B cell (primary cell): ENCODE measurements around the gene DLK1. TPM values are rescaled to one million over a fixed set of nuclear protein-coding genes. Genes with fewer than 3 reads are reported as not detected.

ENCODE experiments used
- ATAC-seq: fragments of 200-7000 bp; cut with Tn5 transposase; one replicate; pipeline ENCODE4 v1.10.0; 2021; ENCODE audit warnings: low read depth, mild to moderate bottlenecking, moderate number of reproducible peaks, moderate library complexity
- CTCF ChIA-PET: fragments of 350-600 bp; sonication (Branson Sonifier 250); formaldehyde crosslinking; loops from one replicate; lab custom pipeline; 2021; ENCODE audit warnings: antibody characterized with exemption, inconsistent platforms; lab: Charles Lee
- POLR2A ChIA-PET: fragments of 350-600 bp; sonication (Branson Sonifier 250); formaldehyde crosslinking; loops from one replicate; lab custom pipeline; 2021; ENCODE audit warnings: antibody characterized with exemption; lab: Charles Lee
- DNase-seq: peaks from one replicate; pipeline ENCODE4 v3.0.0; 2013
- H2AFZ ChIP-seq: 2 replicates; pipeline ENCODE4 v1.6.1; 2012; ENCODE audit warnings: mild to moderate bottlenecking, low read depth, low read length; ENCODE audit not compliant: insufficient read depth, poor library complexity, severe bottlenecking
- H3K27ac ChIP-seq, 2 donors: 1 replicate in 1 of 2; 2 replicates in 1 of 2; pipeline ENCODE4 v1.5.1; 2012 to 2013; ENCODE audit warnings: low read length in 2 of 2, mild to moderate bottlenecking in 2 of 2, moderate library complexity in 1 of 2
- H3K27me3 ChIP-seq, 4 experiments: fragments of 200-600 bp in 1 of 4; sonication (generic) in 1 of 4; replicated peaks in 1 of 4; 1 replicate in 2 of 4; 2 replicates in 2 of 4; pipeline versions ENCODE4 v1.6.1 to v1.7.0; 2013 to 2016; ENCODE audit warnings: low read length in 3 of 4, mild to moderate bottlenecking in 2 of 4, mixed read lengths in 1 of 4, moderate library complexity in 1 of 4; ENCODE audit not compliant: insufficient read depth in 4 of 4, control insufficient read depth in 3 of 4; ENCODE audit errors: control extremely low read depth in 1 of 4
- H3K36me3 ChIP-seq, 2 experiments: replicated peaks in 1 of 2; 1 replicate in 1 of 2; 2 replicates in 1 of 2; pipeline versions ENCODE4 v1.6.1 to v1.7.1; 2013; ENCODE audit warnings: low read length in 1 of 2; ENCODE audit not compliant: insufficient read depth in 2 of 2, control insufficient read depth in 1 of 2; ENCODE audit errors: control extremely low read depth in 1 of 2, extremely low read depth in 1 of 2
- H3K4me1 ChIP-seq, 2 donors: fragments of 200-600 bp in 1 of 2; sonication (generic) in 1 of 2; 1 replicate in 1 of 2; 2 replicates in 1 of 2; pipeline versions ENCODE4 v1.5.1 to v1.6.1; 2013 to 2017; ENCODE audit warnings: low read length in 2 of 2; ENCODE audit not compliant: control insufficient read depth in 2 of 2, insufficient read depth in 2 of 2
- H3K4me2 ChIP-seq: replicated peaks from 2 replicates; pipeline ENCODE3; 2012; ENCODE audit warnings: mild to moderate bottlenecking, low read depth, low read length; ENCODE audit not compliant: poor library complexity, severe bottlenecking
- H3K4me3 ChIP-seq, 5 experiments: fragments of 200-600 bp in 1 of 5; sonication (generic) in 1 of 5; 1 replicate in 3 of 5; 2 replicates in 2 of 5; pipeline versions ENCODE4 v1.5.1 to v1.7.0; 2011 to 2016; ENCODE audit warnings: low read length in 4 of 5, mild to moderate bottlenecking in 4 of 5, low read depth in 2 of 5, control low read depth in 1 of 5, moderate library complexity in 1 of 5; ENCODE audit not compliant: insufficient read depth in 1 of 5; ENCODE audit errors: control extremely low read depth in 1 of 5, extremely low read depth in 1 of 5
- H3K79me2 ChIP-seq: fragments of 200-600 bp; sonication (generic); one replicate; pipeline ENCODE4 v1.6.0; 2016; ENCODE audit warnings: low read length; ENCODE audit not compliant: control insufficient read depth, insufficient read depth
- H3K9ac ChIP-seq: fragments of 200-600 bp; sonication (generic); 2 replicates; pipeline ENCODE4 v1.6.1; 2017; ENCODE audit warnings: mild to moderate bottlenecking, low read length, moderate library complexity
- H3K9me3 ChIP-seq, 3 donors: one replicate each; pipeline versions ENCODE4 v1.6.1 to v1.7.1; 2013; ENCODE audit warnings: low read length in 2 of 3; ENCODE audit not compliant: control insufficient read depth in 2 of 3, insufficient read depth in 1 of 3; ENCODE audit errors: control extremely low read depth in 1 of 3
- H4K20me1 ChIP-seq: 2 replicates; pipeline ENCODE4 v1.6.0; 2012; ENCODE audit warnings: mild to moderate bottlenecking, low read length; ENCODE audit not compliant: insufficient read depth, control insufficient read depth, poor library complexity, severe bottlenecking
- H3K27ac Mint-ChIP-seq: one replicate; pipeline ENCODE4 v1.8.0; 2021; ENCODE audit warnings: mixed read lengths
- H3K27me3 Mint-ChIP-seq: one replicate; pipeline ENCODE4 v1.8.0; 2021; ENCODE audit warnings: mixed read lengths
- H3K4me1 Mint-ChIP-seq: one replicate; pipeline ENCODE4 v1.8.0; 2021; ENCODE audit warnings: mixed read lengths
- H3K4me3 Mint-ChIP-seq: one replicate; pipeline ENCODE4 v1.8.0; 2021; ENCODE audit warnings: mixed read lengths
- H3K9me3 Mint-ChIP-seq: one replicate; pipeline ENCODE4 v1.8.0; 2022; ENCODE audit warnings: mixed read lengths; ENCODE audit not compliant: insufficient read depth
- EZH2 ChIP-seq: IDR thresholded peaks from 2 replicates; pipeline ENCODE4 v1.6.1; 2012; ENCODE audit warnings: borderline replicate concordance, low read depth, mild to moderate bottlenecking, moderate library complexity, low read length; ENCODE audit not compliant: insufficient read depth, poor library complexity, severe bottlenecking
- WGBS: methylation state at CpG from one replicate; pipeline ENCODE4 v1.1.5; 2013; ENCODE audit warnings: missing lambda C conversion rate; ENCODE audit not compliant: insufficient coverage; 5-methylcytosine and 5-hydroxymethylcytosine counted together
- intact Hi-C: fragments of 100-400 bp; cut with micrococcal nuclease; formaldehyde crosslinking; loops from one replicate; pipeline ENCODE4 v1.10.0; 2022
- polyA plus RNA-seq: library from polyadenylated mRNA; depleted of rRNA; stranded (reverse); fragments of >200 nt; gene quantifications from 2 replicates; pipeline ENCODE4 v1.2.3, GENCODE V29; 2012
- total RNA-seq, 2 donors: library from RNA; stranded (reverse); fragments of 120-200 nt in 1 of 2; gene quantifications; 1 replicate in 1 of 2; 2 replicates in 1 of 2; pipeline versions ENCODE4 v1.2.3 to v1.2.4, GENCODE V29; 2013 to 2022
- TF ChIP-seq, protein P1 (sequence below): fragments of 200-600 bp; IDR thresholded peaks from one replicate; pipeline ENCODE4 v1.8.0; 2022; ENCODE audit warnings: antibody characterized with exemption, mild to moderate bottlenecking

Gene DLK1
- total and polyA plus RNA-seq, 2 donors (not counting 1 experiment from before 2014, with no cell fraction given) = not detected

DNA sequence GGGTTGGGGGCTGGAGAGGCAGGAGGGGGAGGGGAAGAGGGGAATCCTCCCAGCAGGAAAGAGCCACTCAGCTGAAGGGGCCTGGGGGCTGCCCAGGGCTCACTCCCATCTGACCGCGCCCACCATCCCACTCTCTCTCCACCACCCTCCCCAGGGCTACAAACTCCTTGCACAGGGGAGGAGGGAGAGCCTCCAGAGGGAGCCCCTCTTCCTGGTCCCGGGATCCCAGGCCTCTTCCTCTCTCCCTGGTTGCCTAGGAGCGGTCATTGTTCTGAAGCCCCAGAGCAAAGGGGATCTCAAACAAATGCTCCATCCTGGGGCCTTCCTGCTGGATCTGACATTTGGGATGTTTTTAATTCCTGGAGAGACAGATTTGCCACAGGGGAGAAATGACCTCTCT lies 39.8 kb upstream of the DLK1 start:
- DNase-seq (no peak), ATAC-seq (no peak)
- Histone ChIP-seq H3K36me3 (no peaks in the 10 kb centered on the region), H3K27me3 (no peaks in the 10 kb centered on the region), H2AFZ (no peak overlapping the region), H3K27ac (no peak overlapping the region), H3K4me3 (no peak overlapping the region), H3K9ac (no peak overlapping the region), H4K20me1 (no peaks in the 10 kb centered on the region), H3K79me2 (no peaks in the 10 kb centered on the region), H3K4me1 (no peaks in the 10 kb centered on the region), H3K4me2 (no peak overlapping the region), H3K9me3 (peaks cover 0 to 6% (median 0%) of the 10 kb centered on the region in 3 donors)
- 94% methylated on average over 2 of the region's 4 CpGs for WGBS
- CTCF ChIA-PET = no interaction called here
- intact Hi-C loops = no loop called here
- H3K27ac Mint-ChIP-seq = no peak overlapping the region
- TF ChIP-seq EZH2 = no peak
- no peaks in the 10 kb centered on the region for H3K27me3 Mint-ChIP-seq
- no peaks in the 10 kb centered on the region for H3K9me3 Mint-ChIP-seq
- H3K4me3 Mint-ChIP-seq = no peak overlapping the region
- no peaks in the 10 kb centered on the region for H3K4me1 Mint-ChIP-seq
- POLR2A ChIA-PET = no interaction called here

DNA sequence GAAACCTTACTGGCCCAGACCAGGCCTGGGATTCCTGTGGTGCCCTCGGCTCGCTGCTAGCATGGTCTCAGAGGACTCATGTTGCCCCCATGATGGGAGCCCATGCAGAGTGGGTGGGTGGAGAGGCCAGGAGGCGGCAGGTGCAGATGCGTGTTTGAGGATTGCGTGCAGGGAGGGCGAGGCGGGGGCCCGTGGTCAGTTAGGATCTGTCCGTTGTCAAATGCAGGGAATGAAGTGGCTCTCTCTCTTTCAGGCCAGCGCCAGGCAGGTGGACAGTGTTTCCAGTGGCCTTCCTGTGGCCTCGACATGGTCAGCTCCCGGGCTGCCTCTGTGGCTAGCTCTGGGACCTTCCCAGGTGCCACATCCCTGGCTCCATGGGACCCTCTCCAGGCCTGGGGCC lies 39.3 kb upstream of the DLK1 start:
- no peaks in the 10 kb centered on the region for H4K20me1 ChIP-seq
- peaks cover 0 to 4% (median 0%) of the 10 kb centered on the region in 3 donors for H3K9me3 ChIP-seq
- ChIA-PET POLR2A (no interaction called here), CTCF (no interaction called here)
- H3K27me3 ChIP-seq = no peaks in the 10 kb centered on the region
- H3K79me2 ChIP-seq = no peaks in the 10 kb centered on the region
- no peak overlapping the region for H2AFZ ChIP-seq
- TF ChIP-seq, protein P1, sequence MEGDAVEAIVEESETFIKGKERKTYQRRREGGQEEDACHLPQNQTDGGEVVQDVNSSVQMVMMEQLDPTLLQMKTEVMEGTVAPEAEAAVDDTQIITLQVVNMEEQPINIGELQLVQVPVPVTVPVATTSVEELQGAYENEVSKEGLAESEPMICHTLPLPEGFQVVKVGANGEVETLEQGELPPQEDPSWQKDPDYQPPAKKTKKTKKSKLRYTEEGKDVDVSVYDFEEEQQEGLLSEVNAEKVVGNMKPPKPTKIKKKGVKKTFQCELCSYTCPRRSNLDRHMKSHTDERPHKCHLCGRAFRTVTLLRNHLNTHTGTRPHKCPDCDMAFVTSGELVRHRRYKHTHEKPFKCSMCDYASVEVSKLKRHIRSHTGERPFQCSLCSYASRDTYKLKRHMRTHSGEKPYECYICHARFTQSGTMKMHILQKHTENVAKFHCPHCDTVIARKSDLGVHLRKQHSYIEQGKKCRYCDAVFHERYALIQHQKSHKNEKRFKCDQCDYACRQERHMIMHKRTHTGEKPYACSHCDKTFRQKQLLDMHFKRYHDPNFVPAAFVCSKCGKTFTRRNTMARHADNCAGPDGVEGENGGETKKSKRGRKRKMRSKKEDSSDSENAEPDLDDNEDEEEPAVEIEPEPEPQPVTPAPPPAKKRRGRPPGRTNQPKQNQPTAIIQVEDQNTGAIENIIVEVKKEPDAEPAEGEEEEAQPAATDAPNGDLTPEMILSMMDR = no peak
- no peak for TF ChIP-seq EZH2
- WGBS = 93% methylated on average over 12 of the region's 12 CpGs
- ATAC-seq (no peak), DNase-seq (no peak)
- Mint-ChIP-seq H3K27ac (no peak overlapping the region), H3K4me1 (no peaks in the 10 kb centered on the region), H3K27me3 (peaks cover 1% of the 10 kb centered on the region), H3K9me3 (no peaks in the 10 kb centered on the region), H3K4me3 (no peak overlapping the region)
- no peak overlapping the region for H3K4me3 ChIP-seq
- H3K9ac ChIP-seq = no peak overlapping the region
- intact Hi-C loops = no loop called here
- H3K27ac ChIP-seq = no peak overlapping the region
- H3K4me1 ChIP-seq = no peaks in the 10 kb centered on the region
- no peak overlapping the region for H3K4me2 ChIP-seq
- no peaks in the 10 kb centered on the region for H3K36me3 ChIP-seq
